Measurements from ENCODE around the gene TMEM231.

TMEM231 gene

DNA sequence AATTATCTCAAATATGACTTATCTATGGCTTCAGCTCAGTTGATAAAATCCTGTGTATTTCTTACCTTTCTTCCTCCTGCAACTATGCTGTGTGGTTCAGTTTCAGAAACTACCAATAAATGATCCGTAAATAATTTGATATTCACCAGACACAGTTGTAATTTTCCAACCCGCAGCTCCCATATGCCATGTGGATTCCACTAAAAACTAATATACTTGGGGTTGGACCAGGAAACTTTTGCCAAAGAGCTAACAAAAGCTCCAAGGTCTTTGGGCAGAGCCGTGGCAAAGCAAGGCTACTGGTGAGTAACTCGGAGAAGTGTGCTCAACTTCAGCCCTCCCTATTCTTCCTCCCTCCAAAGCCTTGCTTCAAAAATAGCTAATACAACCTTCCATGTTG lies 58.5 kb downstream of the TMEM231 start:
- DNase-seq (ENCODE audit: low read depth), result no peak
- H3K4me3 ChIP-seq (ENCODE audit: control insufficient read depth, low read depth, low read length), result no peak overlapping the region
- TF ChIP-seq CTCF (IDR thresholded peaks at IDR 0.05; ENCODE audit: control insufficient read depth, insufficient read depth, low read depth, low read length, missing control alignments), result no peak

DNA sequence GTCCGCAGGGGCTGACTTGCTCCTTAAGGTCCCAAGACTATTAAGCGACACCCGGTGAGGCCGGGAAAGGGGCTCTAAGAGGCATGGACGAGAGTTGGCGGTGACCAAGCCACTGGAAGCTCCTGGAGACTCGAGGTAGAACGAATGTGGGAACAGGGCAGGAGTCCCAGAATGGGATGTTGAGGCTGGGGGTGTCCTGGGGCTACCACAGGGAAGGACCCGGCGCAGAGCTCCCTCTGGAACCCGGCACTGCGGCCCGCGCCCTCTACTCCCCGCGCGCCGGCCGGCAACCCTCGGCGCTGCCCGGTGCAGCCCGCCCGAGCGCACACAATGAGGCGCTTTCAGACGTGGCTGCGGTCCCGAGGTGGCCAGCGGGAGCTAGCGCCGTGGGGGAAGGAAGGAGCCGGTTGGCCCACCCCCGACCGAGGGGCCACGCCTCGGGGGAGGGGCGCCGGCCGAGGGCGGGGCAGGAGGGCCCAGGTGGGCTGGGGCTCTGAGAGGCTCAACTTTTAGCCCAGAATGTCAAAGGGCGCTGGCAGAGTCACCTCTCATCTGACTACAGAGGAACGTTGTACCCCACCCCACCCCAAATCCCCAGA lies 60.9 kb downstream of the TMEM231 start, which contains the start of gene CHST6:
Gene CHST6, minus strand, starts transcription at position 366 of the 599 bp plus-strand sequence. CDS start 15,613 bp downstream, outside the sequence.
- DNase-seq (ENCODE audit: low read depth), result no peak
- H3K4me3 ChIP-seq (ENCODE audit: control insufficient read depth, low read depth, low read length), result peak within 1 kb of the TSS; percentile 54
- no peak for TF ChIP-seq CTCF (IDR thresholded peaks at IDR 0.05; ENCODE audit: control insufficient read depth, insufficient read depth, low read depth, low read length, missing control alignments)

GRCh38 chr16:75494661-75495075 lies 61.4 kb downstream of the TMEM231 start:
- no peak for TF ChIP-seq CTCF (IDR thresholded peaks at IDR 0.05; ENCODE audit: control insufficient read depth, insufficient read depth, low read depth, low read length, missing control alignments)
- no peak for DNase-seq (ENCODE audit: low read depth)
- H3K4me3 ChIP-seq (ENCODE audit: control insufficient read depth, low read depth, low read length), result peak overlapping the region; percentile 54

GRCh38 chr16:75494184-75494583 lies 61.9 kb downstream of the TMEM231 start:
- no peak overlapping the region for H3K4me3 ChIP-seq (ENCODE audit: control insufficient read depth, low read depth, low read length)
- DNase-seq (ENCODE audit: low read depth), result no peak
- no peak for TF ChIP-seq CTCF (IDR thresholded peaks at IDR 0.05; ENCODE audit: control insufficient read depth, insufficient read depth, low read depth, low read length, missing control alignments)

DNA sequence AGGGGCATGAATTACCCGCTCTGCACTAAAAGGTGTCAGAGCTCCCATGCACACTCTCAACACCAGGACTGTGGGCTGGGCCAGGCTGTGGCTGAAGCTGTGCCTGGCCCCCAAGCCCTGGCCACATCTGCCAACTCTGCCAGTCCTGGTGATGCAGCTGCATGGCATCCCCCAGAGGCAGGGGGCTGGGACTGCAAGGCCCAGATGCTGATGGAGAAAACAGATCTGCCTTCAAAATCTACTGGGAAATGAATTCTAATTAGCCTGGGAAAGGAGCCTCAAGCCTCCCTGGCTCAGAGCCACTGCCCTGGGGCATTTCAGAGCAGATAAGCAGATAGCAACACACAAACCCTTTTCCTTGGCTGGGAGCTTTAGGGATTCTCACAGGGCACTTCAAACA lies 64.2 kb downstream of the TMEM231 start:
- TF ChIP-seq CTCF (IDR thresholded peaks at IDR 0.05; ENCODE audit: control insufficient read depth, insufficient read depth, low read depth, low read length, missing control alignments), result peak; percentile 29
- DNase-seq (ENCODE audit: low read depth), result no peak
- H3K4me3 ChIP-seq (ENCODE audit: control insufficient read depth, low read depth, low read length), result no peak overlapping the region

- H3K4me3 ChIP-seq (ENCODE audit: control insufficient read depth, low read depth, low read length), result no peak overlapping the region
- no peak for DNase-seq (ENCODE audit: low read depth)
- no peak for TF ChIP-seq CTCF (IDR thresholded peaks at IDR 0.05; ENCODE audit: control insufficient read depth, insufficient read depth, low read depth, low read length, missing control alignments)
Observed at GRCh38 chr16:75488322-75488721, 67.7 kb downstream of the TMEM231 start.

Data from AG09309 (cell line).